Measurements from ENCODE around the gene SEC14L6.

SEC14L6 gene

GRCh38 chr22:30472994-30473720, 73.4 kb downstream of the SEC14L6 start:
- no peak for TF ChIP-seq CTCF (IDR thresholded peaks at IDR 0.05; ENCODE audit: low read depth, low read length)
- H3K4me3 ChIP-seq (ENCODE audit: low read depth, low read length), result no peak overlapping the region
